Prostate gland (tissue), 2 donors: ENCODE data around the gene ADAM10. TPM values are rescaled to one million over a fixed set of nuclear protein-coding genes. Genes with fewer than 3 reads are reported as not detected.

ENCODE experiments used
- DNase-seq: peaks from one replicate; pipeline ENCODE4 v3.0.0-alpha.2; 2019; ENCODE audit warnings: low spot score
- H3K27ac ChIP-seq, 2 donors: fragments of 200-600 bp; sonication (generic); 2 replicates each; pipeline ENCODE4 v1.5.1; 2017 to 2019
- H3K27me3 ChIP-seq: fragments of 200-600 bp; sonication (generic); replicated peaks from 2 replicates; pipeline ENCODE4 v1.5.1; 2019; ENCODE audit not compliant: insufficient read depth
- H3K36me3 ChIP-seq, 2 donors: fragments of 200-600 bp; sonication (generic); 1 replicate in 1 of 2; 2 replicates in 1 of 2; pipeline versions ENCODE4 v1.5.1 to v1.8.1; 2017 to 2019
- H3K4me1 ChIP-seq: fragments of 200-600 bp; sonication (generic); replicated peaks from 2 replicates; pipeline ENCODE4 v1.5.1; 2019
- H3K4me3 ChIP-seq, 2 donors: fragments of 200-600 bp; sonication (generic); 2 replicates each; pipeline ENCODE4 v1.5.1; 2017 to 2019
- H3K9me3 ChIP-seq: fragments of 200-600 bp; sonication (generic); 2 replicates; pipeline ENCODE4 v1.5.1; 2017
- CTCF ChIP-seq, 4 experiments: fragments of 200-600 bp in 2 of 4; fragments of 450-650 bp in 2 of 4; sonication (generic) in 2 of 4; IDR thresholded peaks; 1 replicate in 3 of 4; 2 replicates in 1 of 4; pipeline ENCODE4 v1.5.1; 2016 to 2019; ENCODE audit warnings: antibody characterized with exemption in 4 of 4, mild to moderate bottlenecking in 2 of 4, moderate library complexity in 2 of 4
- POLR2A ChIP-seq: fragments of 450-650 bp; IDR thresholded peaks from one replicate; pipeline ENCODE4 v1.6.1; 2016; ENCODE audit warnings: antibody characterized with exemption, mild to moderate bottlenecking
- POLR2AphosphoS5 ChIP-seq: sonication (generic); formaldehyde crosslinking; IDR thresholded peaks from one replicate; pipeline ENCODE4 v1.6.1; 2017; ENCODE audit warnings: antibody characterized with exemption
- WGBS: methylation state at CpG from one replicate; pipeline ENCODE4 v1.1.5; 2018; 5-methylcytosine and 5-hydroxymethylcytosine counted together
- intact Hi-C: fragments of 100-400 bp; cut with DNase I; formaldehyde crosslinking; loops from one replicate; pipeline ENCODE4 v1.14.2; 2022
- total RNA-seq, 2 donors: library from RNA; depleted of rRNA; stranded (reverse); fragments of >200 nt; gene quantifications; one replicate each; pipeline ENCODE4 v1.1.0, GENCODE V29; 2016

Gene ADAM10
- total RNA-seq, 2 donors from 2014 or later = 74.4 to 95.0 TPM

DNA sequence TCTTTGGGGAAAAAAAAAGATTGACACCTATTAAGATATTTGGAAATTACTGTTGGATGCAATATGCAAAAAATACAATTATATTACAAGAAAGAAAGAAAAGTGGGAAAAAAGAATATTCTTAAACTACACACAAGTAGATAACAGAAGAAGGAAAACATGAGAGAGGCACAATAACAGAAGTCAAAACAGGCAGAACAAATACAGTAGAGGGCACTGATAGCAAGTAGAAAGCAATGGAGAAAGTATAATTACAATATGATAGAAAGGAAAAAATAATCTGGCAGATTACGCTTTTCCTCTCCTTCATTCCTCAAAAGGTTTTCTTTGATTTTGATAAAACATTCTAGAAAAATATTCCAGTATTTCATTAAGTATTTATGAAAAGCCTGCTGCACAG lies 72.1 kb downstream of the ADAM10 start:
- Histone ChIP-seq H3K36me3 (no peaks in the 10 kb centered on the region), H3K27ac (no peak overlapping the region), H3K27me3 (no peaks in the 10 kb centered on the region), H3K4me3 (no peak overlapping the region), H3K9me3 (no peaks in the 10 kb centered on the region), H3K4me1 (no peaks in the 10 kb centered on the region)
- TF ChIP-seq POLR2A (no peak), CTCF (IDR thresholded peaks at IDR 0.05) (no peak)
- intact Hi-C loops = no loop called here
- DNase-seq = no peak
- WGBS = 83% methylated on average over 1 of the region's 1 CpG

- intact Hi-C loops = no loop called here
- H3K4me3 ChIP-seq = no peak overlapping the region
- H3K9me3 ChIP-seq = no peaks in the 10 kb centered on the region
- H3K27ac ChIP-seq = no peak overlapping the region
- DNase-seq = no peak
- H3K27me3 ChIP-seq = no peaks in the 10 kb centered on the region
- no peaks in the 10 kb centered on the region for H3K36me3 ChIP-seq
- WGBS = 79% methylated on average over 4 of the region's 4 CpGs
- TF ChIP-seq POLR2A (no peak), CTCF (IDR thresholded peaks at IDR 0.05) (no peak), POLR2AphosphoS5 (no peak)
- no peaks in the 10 kb centered on the region for H3K4me1 ChIP-seq
These were observed 72.7 kb downstream of the ADAM10 start for GRCh38 chr15:58676766-58677165.

GRCh38 chr15:58671186-58671585 lies 78.3 kb downstream of the ADAM10 start:
- no peaks in the 10 kb centered on the region for H3K9me3 ChIP-seq
- H3K27me3 ChIP-seq = no peaks in the 10 kb centered on the region
- H3K36me3 ChIP-seq = no peaks in the 10 kb centered on the region
- no peak overlapping the region for H3K27ac ChIP-seq
- DNase-seq = no peak
- H3K4me3 ChIP-seq = no peak overlapping the region
- WGBS = 87% methylated on average over 2 of the region's 2 CpGs
- no peaks in the 10 kb centered on the region for H3K4me1 ChIP-seq
- TF ChIP-seq POLR2A = no peak
- TF ChIP-seq CTCF (IDR thresholded peaks at IDR 0.05) = no peak
- no peak for TF ChIP-seq POLR2AphosphoS5
- intact Hi-C loops = no loop called here

DNA sequence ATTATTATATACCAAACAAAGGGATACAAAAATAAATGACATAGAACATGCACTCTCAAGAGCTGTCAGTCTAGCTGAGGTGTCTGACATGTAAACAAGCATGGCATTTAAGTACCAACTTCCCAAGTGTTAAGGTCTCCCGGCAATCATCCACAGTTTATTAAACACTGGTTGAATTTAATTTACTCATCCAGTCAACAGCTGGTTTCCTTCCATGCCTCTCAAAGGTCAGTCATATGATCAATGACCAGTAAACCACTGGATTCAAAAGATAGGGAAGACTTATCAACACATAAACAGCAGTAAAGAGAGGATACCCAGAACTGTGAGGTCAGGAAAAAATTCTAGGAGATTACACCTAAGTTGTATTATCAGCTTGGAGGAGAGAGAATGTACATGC lies 80.4 kb downstream of the ADAM10 start:
- 44% methylated on average over 1 of the region's 1 CpG for WGBS
- intact Hi-C loops = no loop called here
- Histone ChIP-seq H3K4me3 (no peak overlapping the region), H3K4me1 (no peaks in the 10 kb centered on the region), H3K36me3 (no peaks in the 10 kb centered on the region), H3K27me3 (no peaks in the 10 kb centered on the region), H3K27ac (no peak overlapping the region), H3K9me3 (no peaks in the 10 kb centered on the region)
- TF ChIP-seq CTCF (IDR thresholded peaks at IDR 0.05) (no peak), POLR2AphosphoS5 (no peak), POLR2A (no peak)
- no peak for DNase-seq

- 42% methylated on average over 1 of the region's 1 CpG for WGBS
- Histone ChIP-seq H3K36me3 (no peaks in the 10 kb centered on the region), H3K9me3 (no peaks in the 10 kb centered on the region), H3K4me1 (no peaks in the 10 kb centered on the region), H3K27ac (no peak overlapping the region), H3K27me3 (no peaks in the 10 kb centered on the region), H3K4me3 (no peak overlapping the region)
- TF ChIP-seq CTCF (IDR thresholded peaks at IDR 0.05) (no peak), POLR2A (no peak), POLR2AphosphoS5 (no peak)
- DNase-seq = no peak
- intact Hi-C loops = no loop called here
These were observed 82.5 kb downstream of the ADAM10 start for GRCh38 chr15:58666957-58667356.
